H1 (cell line): Measurements from ENCODE around the gene NR2F1. TPM values are rescaled to one million over a fixed set of nuclear protein-coding genes. Genes with fewer than 3 reads are reported as not detected.

Source experiments
- CTCF ChIA-PET: fragments of 300-600 bp; sonication (Branson Sonifier 250); formaldehyde crosslinking; loops from one replicate; lab custom pipeline; 2021; ENCODE audit not compliant: partially characterized antibody; lab: Charles Lee
- POLR2A ChIA-PET: fragments of 300-600 bp; sonication (Branson Sonifier 250); formaldehyde crosslinking; loops from one replicate; lab custom pipeline; 2021; ENCODE audit warnings: inconsistent platforms; ENCODE audit not compliant: partially characterized antibody; lab: Charles Lee
- DNase-seq, 2 experiments: peaks; one replicate each; pipeline versions ENCODE4 v3.0.0 to v3.0.0-alpha.2; 2010 to 2022; ENCODE audit warnings: low spot score in 2 of 2, low read depth in 1 of 2, mixed read lengths in 1 of 2
- FAIRE-seq: peaks from 2 replicates; lab custom pipeline; 2011; peaks lifted over from hg19 to GRCh38; lab: Jason Lieb, UNC
- H2AFZ ChIP-seq: 2 replicates; pipeline ENCODE4 v1.8.1; 2012; ENCODE audit warnings: low read length, inconsistent platforms
- H2AK5ac ChIP-seq: 2 replicates; pipeline ENCODE4 v1.6.1; 2013; ENCODE audit warnings: low read depth, low read length
- H2BK120ac ChIP-seq: replicated peaks from 2 replicates; pipeline ENCODE3; 2013; ENCODE audit warnings: low read depth, low read length, inconsistent platforms
- H2BK12ac ChIP-seq: 2 replicates; pipeline ENCODE4 v1.6.1; 2013; ENCODE audit warnings: low read depth, low read length
- H2BK15ac ChIP-seq: 2 replicates; pipeline ENCODE4 v1.6.1; 2013; ENCODE audit warnings: low read length
- H2BK20ac ChIP-seq: 2 replicates; pipeline ENCODE4 v1.6.1; 2013; ENCODE audit warnings: low read length
- H2BK5ac ChIP-seq: 2 replicates; pipeline ENCODE4 v1.6.1; 2013; ENCODE audit warnings: low read depth, low read length
- H3K14ac ChIP-seq: 2 replicates; pipeline ENCODE4 v1.6.1; 2013; ENCODE audit warnings: inconsistent platforms; ENCODE audit not compliant: insufficient read length
- H3K18ac ChIP-seq: 2 replicates; pipeline ENCODE4 v1.6.1; 2013; ENCODE audit warnings: low read length; ENCODE audit errors: extremely low read depth
- H3K23ac ChIP-seq: 2 replicates; pipeline ENCODE4 v1.6.1; 2013; ENCODE audit warnings: inconsistent platforms; ENCODE audit not compliant: insufficient read length
- H3K23me2 ChIP-seq: 2 replicates; pipeline ENCODE4 v1.6.1; 2013; ENCODE audit warnings: low read depth, low read length
- H3K27ac ChIP-seq: 2 replicates; pipeline ENCODE4 v1.6.1; 2011; ENCODE audit warnings: low read depth, low read length, inconsistent platforms
- H3K27me3 ChIP-seq, 4 experiments: replicated peaks in 1 of 4; 1 replicate in 1 of 4; 2 replicates in 3 of 4; pipeline versions ENCODE4 v1.6.1 to v1.8.1; 2011 to 2013; ENCODE audit warnings: low read length in 3 of 4, mild to moderate bottlenecking in 3 of 4, inconsistent platforms in 2 of 4, mixed read lengths in 2 of 4, moderate library complexity in 1 of 4; ENCODE audit not compliant: control insufficient read depth in 3 of 4, insufficient read depth in 3 of 4; ENCODE audit errors: extremely low read depth in 1 of 4
- H3K36me3 ChIP-seq, 4 experiments: 2 replicates each; pipeline versions ENCODE4 v1.6.1 to v1.8.1; 2011 to 2013; ENCODE audit warnings: mild to moderate bottlenecking in 4 of 4, low read length in 3 of 4, moderate library complexity in 2 of 4, control low read depth in 1 of 4, inconsistent platforms in 1 of 4; ENCODE audit not compliant: insufficient read depth in 4 of 4, control insufficient read depth in 2 of 4
- H3K4ac ChIP-seq: replicated peaks from 2 replicates; pipeline ENCODE3; 2013; ENCODE audit warnings: low read length, low read depth, mixed read lengths, inconsistent platforms; ENCODE audit not compliant: insufficient read length
- H3K4me1 ChIP-seq, 4 experiments: replicated peaks in 1 of 4; 1 replicate in 1 of 4; 2 replicates in 3 of 4; pipeline versions ENCODE4 v1.6.1 to v1.8.1; 2011 to 2013; ENCODE audit warnings: low read length in 3 of 4, inconsistent platforms in 2 of 4, mixed read lengths in 1 of 4; ENCODE audit not compliant: insufficient read depth in 4 of 4, control insufficient read depth in 3 of 4
- H3K4me2 ChIP-seq, 2 experiments: 2 replicates each; pipeline versions ENCODE4 v1.6.1 to v1.8.1; 2011 to 2013; ENCODE audit warnings: low read depth in 2 of 2, low read length in 2 of 2, control low read depth in 1 of 2, inconsistent platforms in 1 of 2, mild to moderate bottlenecking in 1 of 2; ENCODE audit not compliant: insufficient read depth in 1 of 2
- H3K4me3 ChIP-seq, 4 experiments: fragments of 200-600, 300-600 bp in 1 of 4; sonication (generic), shearing (Covaris generic), sonication (Bioruptor Twin) in 1 of 4; 2 replicates each; pipeline versions ENCODE4 v1.5.1 to v1.8.1; 2011 to 2016; ENCODE audit warnings: low read length in 4 of 4, low read depth in 3 of 4, control low read depth in 2 of 4, inconsistent platforms in 2 of 4, mild to moderate bottlenecking in 2 of 4, mixed read lengths in 1 of 4, moderate library complexity in 1 of 4; ENCODE audit not compliant: insufficient read depth in 2 of 4; ENCODE audit errors: extremely low read depth in 1 of 4
- H3K56ac ChIP-seq: replicated peaks from 2 replicates; pipeline ENCODE3; 2013; ENCODE audit warnings: low read depth, mild to moderate bottlenecking, mixed read lengths, low read length, inconsistent platforms; ENCODE audit not compliant: insufficient read length
- H3K79me1 ChIP-seq: 2 replicates; pipeline ENCODE4 v1.6.1; 2013; ENCODE audit warnings: low read depth, low read length, control low read depth
- H3K79me2 ChIP-seq, 2 experiments: 2 replicates each; pipeline versions ENCODE4 v1.6.1 to v1.8.1; 2012 to 2013; ENCODE audit warnings: low read length in 2 of 2, mild to moderate bottlenecking in 2 of 2, inconsistent platforms in 1 of 2; ENCODE audit not compliant: insufficient read depth in 2 of 2, control insufficient read depth in 1 of 2
- H3K9ac ChIP-seq, 4 experiments: replicated peaks in 1 of 4; 1 replicate in 1 of 4; 2 replicates in 3 of 4; pipeline versions ENCODE4 v1.6.1 to v1.8.1; 2011 to 2013; ENCODE audit warnings: low read depth in 3 of 4, low read length in 3 of 4, control low read depth in 2 of 4, mild to moderate bottlenecking in 2 of 4, moderate library complexity in 2 of 4, inconsistent platforms in 1 of 4; ENCODE audit errors: extremely low read depth in 1 of 4
- H3K9me3 ChIP-seq, 2 experiments: 2 replicates each; pipeline versions ENCODE4 v1.6.1 to v1.8.1; 2012 to 2013; ENCODE audit warnings: mild to moderate bottlenecking in 2 of 2, moderate library complexity in 2 of 2, control low read depth in 1 of 2, inconsistent platforms in 1 of 2, low read depth in 1 of 2, low read length in 1 of 2, mixed read lengths in 1 of 2; ENCODE audit not compliant: insufficient read depth in 2 of 2
- H4K20me1 ChIP-seq, 2 experiments: replicated peaks in 1 of 2; 2 replicates each; pipeline versions ENCODE3 to v1.8.1; 2011 to 2013; ENCODE audit warnings: inconsistent platforms in 2 of 2, low read length in 2 of 2, mild to moderate bottlenecking in 1 of 2; ENCODE audit not compliant: insufficient read depth in 2 of 2, control insufficient read depth in 1 of 2
- H4K5ac ChIP-seq: 2 replicates; pipeline ENCODE4 v1.6.1; 2013; ENCODE audit warnings: low read length, low read depth, mixed read lengths, inconsistent platforms; ENCODE audit not compliant: insufficient read length
- H4K8ac ChIP-seq: 2 replicates; pipeline ENCODE4 v1.8.0; 2013; ENCODE audit warnings: mild to moderate bottlenecking, moderate library complexity, low read length, inconsistent platforms; ENCODE audit not compliant: insufficient read depth; ENCODE audit errors: extremely low read depth
- H4K91ac ChIP-seq: replicated peaks from 2 replicates; pipeline ENCODE3; 2013; ENCODE audit warnings: low read length, mixed read lengths, inconsistent platforms; ENCODE audit not compliant: insufficient read length
- EZH2 ChIP-seq: fragments of 200-600 bp; sonication (generic); IDR thresholded peaks from 2 replicates; pipeline ENCODE4 v1.7.1; 2012; ENCODE audit warnings: low read depth, mild to moderate bottlenecking, moderate library complexity, low read length, inconsistent platforms; ENCODE audit not compliant: severe bottlenecking
- NANOG ChIP-seq: IDR thresholded peaks from 2 replicates; pipeline ENCODE4 v1.6.1; 2011; ENCODE audit warnings: low read length, low read depth, mild to moderate bottlenecking, inconsistent platforms; ENCODE audit not compliant: insufficient read depth, poor library complexity, severe bottlenecking
- RNF2 ChIP-seq: fragments of 200-900, 300-1000 bp; sonication (generic); IDR thresholded peaks from 2 replicates; pipeline ENCODE4 v1.7.1; 2016; ENCODE audit warnings: borderline replicate concordance, low read depth, mild to moderate bottlenecking, antibody characterized with exemption, low read length; ENCODE audit not compliant: poor library complexity, severe bottlenecking; ENCODE audit errors: missing control alignments
- SUZ12 ChIP-seq: fragments of 200-600 bp; sonication (generic); IDR thresholded peaks from 2 replicates; pipeline ENCODE4 v1.6.1; 2012; ENCODE audit warnings: mild to moderate bottlenecking, inconsistent platforms, low read length, moderate library complexity, mixed read lengths
- WGBS, 2 experiments: shearing (Covaris generic) in 1 of 2; methylation state at CpG; one replicate each; pipeline versions ENCODE4 v1.1.6 to v1.1.7; 2013 to 2015; ENCODE audit warnings: low lambda C conversion rate in 2 of 2, mixed read lengths in 2 of 2, inconsistent platforms in 1 of 2, low coverage in 1 of 2, missing lambda C conversion rate in 1 of 2; ENCODE audit not compliant: insufficient replicate concordance in 2 of 2, insufficient coverage in 1 of 2, insufficient read length in 1 of 2; ENCODE audit errors: extremely low coverage in 1 of 2, missing lambda C conversion rate in 1 of 2; 5-methylcytosine and 5-hydroxymethylcytosine counted together
- polyA plus RNA-seq, 7 experiments: library from polyadenylated mRNA; depleted of rRNA in 3 of 7; stranded (reverse) in 5 of 7; unstranded in 2 of 7; fragments of >200 nt in 5 of 7; fragments of 200-250 nt in 2 of 7; gene quantifications; 1 replicate in 5 of 7; 2 replicates in 1 of 7; 4 replicates in 1 of 7; pipeline versions ENCODE4 v1.2.1 to v1.2.3, GENCODE V29; 2011 to 2013; ENCODE audit warnings: missing spikeins in 2 of 7, mixed read lengths in 2 of 7
- total RNA-seq: library from RNA; stranded (reverse); fragmentation: NEBNext Ultra II Directional; extraction: Animal tissue kit (Norgen Biotek cat#: 25700); gene quantifications from 2 replicates; pipeline ENCODE4 v1.2.1, GENCODE V29; 2021
- TF ChIP-seq, protein P1 (sequence below): IDR thresholded peaks from 2 replicates; pipeline ENCODE4 v1.6.1; 2011; ENCODE audit warnings: low read length, improper control_type of control experiment

NR2F1 gene
- total and polyA plus RNA-seq, 2 of the 8 experiments (the other 6 are each of a cell fraction or from before 2014, with no cell fraction given) = not detected

DNA sequence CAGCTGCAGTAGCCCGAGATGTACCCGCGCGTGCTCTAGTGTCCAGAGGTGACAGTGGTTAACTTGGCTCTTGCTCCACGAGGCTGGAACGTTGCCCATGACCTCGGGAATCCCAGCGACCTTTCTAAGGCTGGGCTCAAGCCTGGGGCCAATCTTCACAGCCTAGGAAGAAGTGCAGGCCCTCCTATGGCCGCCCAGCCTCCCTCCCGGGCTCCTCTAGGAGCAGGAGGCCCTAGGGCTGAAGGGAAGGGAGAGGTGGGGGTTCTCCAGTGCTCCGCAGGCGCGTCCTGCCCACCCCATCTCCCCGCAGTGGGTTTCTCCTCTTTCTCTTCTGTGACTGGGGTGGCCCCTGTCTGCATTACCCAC, 13.3 kb downstream of the NR2F1 start:
- DNase-seq = no peak
- TF ChIP-seq SUZ12 = peak; percentile 72; the same call in 1 of the 2 replicates
- TF ChIP-seq NANOG = no peak
- peak; percentile 61 for TF ChIP-seq RNF2
- peak; percentile 73 for TF ChIP-seq EZH2
- TF ChIP-seq, protein P1, sequence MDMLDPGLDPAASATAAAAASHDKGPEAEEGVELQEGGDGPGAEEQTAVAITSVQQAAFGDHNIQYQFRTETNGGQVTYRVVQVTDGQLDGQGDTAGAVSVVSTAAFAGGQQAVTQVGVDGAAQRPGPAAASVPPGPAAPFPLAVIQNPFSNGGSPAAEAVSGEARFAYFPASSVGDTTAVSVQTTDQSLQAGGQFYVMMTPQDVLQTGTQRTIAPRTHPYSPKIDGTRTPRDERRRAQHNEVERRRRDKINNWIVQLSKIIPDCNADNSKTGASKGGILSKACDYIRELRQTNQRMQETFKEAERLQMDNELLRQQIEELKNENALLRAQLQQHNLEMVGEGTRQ = no peak

More for the DNA sequence above, 13.3 kb downstream of the NR2F1 start:
- Histone ChIP-seq H2AK5ac (no peak overlapping the region), H3K23ac (no peak overlapping the region), H3K27ac (no peak overlapping the region), H2BK12ac (no peak overlapping the region), H3K79me2 (no peaks in the 10 kb centered on the region), H3K4me3 (peak overlapping the region in 3 of 4 experiments; percentile 13 to 47 (median 15); a peak in 4 of 8 replicates), H3K4ac (no peak overlapping the region), H2AFZ (no peak overlapping the region), H3K79me1 (no peaks in the 10 kb centered on the region), H3K23me2 (peaks cover 3% of the 10 kb centered on the region; the same call in 1 of the 2 replicates), H3K18ac (peak overlapping the region; percentile 75; the same call in 1 of the 2 replicates), H3K4me2 (peak overlapping the region; percentile 56 to 62), H4K20me1 (peaks cover 20 to 41% of the 10 kb centered on the region in 2 experiments), H3K27me3 (peaks cover 94 to 100% (median 97%) of the 10 kb centered on the region in 4 experiments), H2BK5ac (no peak overlapping the region), H2BK15ac (no peak overlapping the region), H3K9me3 (no peaks in the 10 kb centered on the region), H3K4me1 (peaks cover 2 to 28% (median 18%) of the 10 kb centered on the region in 4 experiments), H2BK20ac (no peak overlapping the region), H2BK120ac (no peak overlapping the region), H3K36me3 (no peaks in the 10 kb centered on the region), H3K14ac (no peak overlapping the region), H3K56ac (no peak overlapping the region), H3K9ac (no peak overlapping the region), H4K5ac (no peak overlapping the region), H4K8ac (no peak overlapping the region; the same call in 1 of the 2 replicates), H4K91ac (no peak overlapping the region)
- no peak for FAIRE-seq
- ChIA-PET CTCF (interaction anchor here (0.7 to 3.9 kb wide), 13 partner anchors 9 to 317 kb away, joined by 3 to 32 read pairs (median 11); partner anchors contain the start of gene NR2F1), POLR2A (no interaction called here)
- 4% methylated on average over 14 of the region's 14 CpGs; no CpG with 5 or more reads in 1 of the 2 experiments for WGBS, 2 experiments
